ENCODE measurements around the gene GBX1. TPM values are rescaled to one million over a fixed set of nuclear protein-coding genes. Genes with fewer than 3 reads are reported as not detected.

The GBX1 gene
- total RNA-seq, 5 donors from 2014 or later (not counting 1 experiment from before 2014, with no cell fraction given) = not detected

GRCh38 chr7:151205730-151206129, 38.2 kb upstream of the GBX1 start:
- Mint-ChIP-seq H3K4me3 (peak overlapping the region in 1 of 3 donors; percentile 51), H3K27ac (peak overlapping the region; percentile 80 to 90), H3K27me3 (peaks cover 0 to 4% of the 10 kb centered on the region in 2 donors), H3K36me3 (peaks cover 4% of the 10 kb centered on the region), H3K4me1 (peaks cover 27 to 42% (median 29%) of the 10 kb centered on the region in 3 donors), H3K9me3 (no peaks in the 10 kb centered on the region)
- peaks cover 3 to 43% of the 10 kb centered on the region in 2 experiments for H3K4me1 ChIP-seq (ENCODE audit: control insufficient read depth in 1 of 2, extremely low read depth in 1 of 2, insufficient read depth in 2 of 2, low read length in 2 of 2)
- H3K36me3 ChIP-seq (ENCODE audit: control insufficient read depth in 2 of 2, extremely low read depth in 1 of 2, insufficient read depth in 1 of 2, low read length in 1 of 2) = no peaks in the 10 kb centered on the region
- no peaks in the 10 kb centered on the region for H3K9me3 ChIP-seq
- ATAC-seq (replicated peaks in 1 of 4) = no peak
- peak overlapping the region; percentile 89 for H3K27ac ChIP-seq (ENCODE audit: low read length)
- no peak overlapping the region for H3K4me3 ChIP-seq (ENCODE audit: control insufficient read depth in 1 of 2, extremely low read depth in 1 of 2, low read length in 1 of 2)
- 80% methylated on average over 1 of the region's 6 CpGs for WGBS (ENCODE audit: insufficient coverage)
- H3K27me3 ChIP-seq (replicated peaks in 1 of 2; ENCODE audit: control insufficient read depth in 2 of 2, extremely low read depth in 1 of 2, insufficient read depth in 2 of 2, low read length in 1 of 2) = peaks cover 0 to 15% of the 10 kb centered on the region in 2 experiments
- DNase-seq = no peak
- POLR2A ChIA-PET = no interaction called here
- CTCF ChIA-PET = interaction anchor here in 1 of 2 donors (0.5 to 3.5 kb wide), 2 partner anchors 38 to 61 kb away, joined by 5 to 26 read pairs; no protein-coding TSS in a partner anchor

- H3K27ac ChIP-seq (ENCODE audit: low read length) = peak overlapping the region; percentile 24
- H3K27me3 Mint-ChIP-seq = peaks cover 0 to 4% of the 10 kb centered on the region in 2 donors
- H3K27me3 ChIP-seq (replicated peaks in 1 of 2; ENCODE audit: control insufficient read depth in 2 of 2, extremely low read depth in 1 of 2, insufficient read depth in 2 of 2, low read length in 1 of 2) = peaks cover 0 to 24% of the 10 kb centered on the region in 2 experiments
- 82% methylated on average over 44 of the region's 48 CpGs for whole genome bisulfite sequencing (ENCODE audit: insufficient coverage)
- H3K36me3 Mint-ChIP-seq = no peaks in the 10 kb centered on the region
- DNase-seq = no peak
- peaks cover 3 to 42% of the 10 kb centered on the region in 2 experiments for H3K4me1 ChIP-seq (ENCODE audit: control insufficient read depth in 1 of 2, extremely low read depth in 1 of 2, insufficient read depth in 2 of 2, low read length in 2 of 2)
- no peaks in the 10 kb centered on the region for H3K36me3 ChIP-seq (ENCODE audit: control insufficient read depth in 2 of 2, extremely low read depth in 1 of 2, insufficient read depth in 1 of 2, low read length in 1 of 2)
- no peak for ATAC-seq (replicated peaks in 1 of 4)
- H3K4me3 Mint-ChIP-seq = no peak overlapping the region
- H3K4me3 ChIP-seq (ENCODE audit: control insufficient read depth in 1 of 2, extremely low read depth in 1 of 2, low read length in 1 of 2) = no peak overlapping the region
- no peak overlapping the region for H3K27ac Mint-ChIP-seq
- ChIA-PET POLR2A (no interaction called here), CTCF (interaction anchor here in 1 of 2 donors (0.6 kb wide), 1 partner anchor 40 kb away, joined by 3 read pairs; no protein-coding TSS in a partner anchor)
- no peaks in the 10 kb centered on the region for H3K9me3 Mint-ChIP-seq
- H3K9me3 ChIP-seq = no peaks in the 10 kb centered on the region
- peaks cover 26 to 39% (median 27%) of the 10 kb centered on the region in 3 donors for H3K4me1 Mint-ChIP-seq
Measured at GRCh38 chr7:151204383-151205032, 37.0 kb upstream of the GBX1 start.

GRCh38 chr7:151202836-151203235, 35.3 kb upstream of the GBX1 start:
- DNase-seq (no peak), ATAC-seq (replicated peaks in 1 of 4) (no peak)
- H3K36me3 Mint-ChIP-seq = no peaks in the 10 kb centered on the region
- 87% methylated on average over 9 of the region's 9 CpGs for WGBS (ENCODE audit: insufficient coverage)
- no peaks in the 10 kb centered on the region for H3K9me3 Mint-ChIP-seq
- H3K27me3 Mint-ChIP-seq = peaks cover 0 to 4% of the 10 kb centered on the region in 2 donors
- peaks cover 3 to 30% of the 10 kb centered on the region in 2 experiments for H3K4me1 ChIP-seq (ENCODE audit: control insufficient read depth in 1 of 2, extremely low read depth in 1 of 2, insufficient read depth in 2 of 2, low read length in 2 of 2)
- peaks cover 19 to 30% (median 21%) of the 10 kb centered on the region in 3 donors for H3K4me1 Mint-ChIP-seq
- H3K4me3 ChIP-seq (ENCODE audit: control insufficient read depth in 1 of 2, extremely low read depth in 1 of 2, low read length in 1 of 2) = no peak overlapping the region
- H3K27ac Mint-ChIP-seq = no peak overlapping the region
- H3K27ac ChIP-seq (ENCODE audit: low read length) = no peak overlapping the region
- no peak overlapping the region for H3K4me3 Mint-ChIP-seq
- POLR2A ChIA-PET = no interaction called here
- CTCF ChIA-PET = no interaction called here
- no peaks in the 10 kb centered on the region for H3K36me3 ChIP-seq (ENCODE audit: control insufficient read depth in 2 of 2, extremely low read depth in 1 of 2, insufficient read depth in 1 of 2, low read length in 1 of 2)
- H3K9me3 ChIP-seq = no peaks in the 10 kb centered on the region
- H3K27me3 ChIP-seq (replicated peaks in 1 of 2; ENCODE audit: control insufficient read depth in 2 of 2, extremely low read depth in 1 of 2, insufficient read depth in 2 of 2, low read length in 1 of 2) = peaks cover 0 to 33% of the 10 kb centered on the region in 2 experiments

- no peaks in the 10 kb centered on the region for H3K36me3 Mint-ChIP-seq
- no peaks in the 10 kb centered on the region for H3K9me3 ChIP-seq
- no peak for DNase-seq
- H3K4me1 Mint-ChIP-seq = peaks cover 8 to 19% (median 10%) of the 10 kb centered on the region in 3 donors
- no peak overlapping the region for H3K4me3 ChIP-seq (ENCODE audit: control insufficient read depth in 1 of 2, extremely low read depth in 1 of 2, low read length in 1 of 2)
- H3K36me3 ChIP-seq (ENCODE audit: control insufficient read depth in 2 of 2, extremely low read depth in 1 of 2, insufficient read depth in 1 of 2, low read length in 1 of 2) = no peaks in the 10 kb centered on the region
- ATAC-seq (replicated peaks in 1 of 4) = no peak
- peaks cover 0 to 35% of the 10 kb centered on the region in 2 experiments for H3K27me3 ChIP-seq (replicated peaks in 1 of 2; ENCODE audit: control insufficient read depth in 2 of 2, extremely low read depth in 1 of 2, insufficient read depth in 2 of 2, low read length in 1 of 2)
- ChIA-PET CTCF (no interaction called here), POLR2A (no interaction called here)
- H3K27ac Mint-ChIP-seq = no peak overlapping the region
- 100% methylated on average over 2 of the region's 4 CpGs for WGBS (ENCODE audit: insufficient coverage)
- H3K4me1 ChIP-seq (ENCODE audit: control insufficient read depth in 1 of 2, extremely low read depth in 1 of 2, insufficient read depth in 2 of 2, low read length in 2 of 2) = peaks cover 0 to 19% of the 10 kb centered on the region in 2 experiments
- no peak overlapping the region for H3K27ac ChIP-seq (ENCODE audit: low read length)
- H3K27me3 Mint-ChIP-seq = peaks cover 0 to 4% of the 10 kb centered on the region in 2 donors
- H3K4me3 Mint-ChIP-seq = no peak overlapping the region
- no peaks in the 10 kb centered on the region for H3K9me3 Mint-ChIP-seq
Measured at GRCh38 chr7:151201751-151202150, 34.3 kb upstream of the GBX1 start.

- H3K4me3 Mint-ChIP-seq = no peak overlapping the region
- no peaks in the 10 kb centered on the region for H3K36me3 Mint-ChIP-seq
- POLR2A ChIA-PET = no interaction called here
- Histone ChIP-seq H3K27me3 (replicated peaks in 1 of 2; ENCODE audit: control insufficient read depth in 2 of 2, extremely low read depth in 1 of 2, insufficient read depth in 2 of 2, low read length in 1 of 2) (peaks cover 0 to 39% of the 10 kb centered on the region in 2 experiments), H3K4me1 (ENCODE audit: control insufficient read depth in 1 of 2, extremely low read depth in 1 of 2, insufficient read depth in 2 of 2, low read length in 2 of 2) (peaks cover 0 to 15% of the 10 kb centered on the region in 2 experiments), H3K9me3 (no peaks in the 10 kb centered on the region), H3K27ac (ENCODE audit: low read length) (no peak overlapping the region), H3K4me3 (ENCODE audit: control insufficient read depth in 1 of 2, extremely low read depth in 1 of 2, low read length in 1 of 2) (no peak overlapping the region), H3K36me3 (ENCODE audit: control insufficient read depth in 2 of 2, extremely low read depth in 1 of 2, insufficient read depth in 1 of 2, low read length in 1 of 2) (no peaks in the 10 kb centered on the region)
- CTCF ChIA-PET = no interaction called here
- WGBS (ENCODE audit: insufficient coverage) = no CpG with 5 or more reads among the region's 3 CpGs
- DNase-seq (no peak), ATAC-seq (replicated peaks in 1 of 4) (no peak)
- no peak overlapping the region for H3K27ac Mint-ChIP-seq
- H3K9me3 Mint-ChIP-seq = no peaks in the 10 kb centered on the region
- H3K4me1 Mint-ChIP-seq = peaks cover 5 to 15% (median 6%) of the 10 kb centered on the region in 3 donors
- peaks cover 0 to 4% of the 10 kb centered on the region in 2 donors for H3K27me3 Mint-ChIP-seq
Measured at GRCh38 chr7:151201344-151201743, 33.9 kb upstream of the GBX1 start.

GRCh38 chr7:151198945-151199848, 31.7 kb upstream of the GBX1 start:
- ChIA-PET CTCF (interaction anchor here in 1 of 2 donors (0.6 kb wide), 1 partner anchor 412 kb away, joined by 3 read pairs; no protein-coding TSS in a partner anchor), POLR2A (no interaction called here)
- Histone ChIP-seq H3K27me3 (replicated peaks in 1 of 2; ENCODE audit: control insufficient read depth in 2 of 2, extremely low read depth in 1 of 2, insufficient read depth in 2 of 2, low read length in 1 of 2) (peaks cover 0 to 54% of the 10 kb centered on the region in 2 experiments), H3K4me1 (ENCODE audit: control insufficient read depth in 1 of 2, extremely low read depth in 1 of 2, insufficient read depth in 2 of 2, low read length in 2 of 2) (peaks cover 0 to 10% of the 10 kb centered on the region in 2 experiments), H3K9me3 (no peaks in the 10 kb centered on the region), H3K4me3 (ENCODE audit: control insufficient read depth in 1 of 2, extremely low read depth in 1 of 2, low read length in 1 of 2) (no peak overlapping the region), H3K27ac (ENCODE audit: low read length) (no peak overlapping the region), H3K36me3 (ENCODE audit: control insufficient read depth in 2 of 2, extremely low read depth in 1 of 2, insufficient read depth in 1 of 2, low read length in 1 of 2) (no peaks in the 10 kb centered on the region)
- Mint-ChIP-seq H3K4me1 (peaks cover 0 to 9% (median 2%) of the 10 kb centered on the region in 3 donors), H3K27me3 (peaks cover 6 to 9% of the 10 kb centered on the region in 2 donors), H3K4me3 (no peak overlapping the region), H3K9me3 (no peaks in the 10 kb centered on the region), H3K36me3 (no peaks in the 10 kb centered on the region), H3K27ac (no peak overlapping the region)
- ATAC-seq (replicated peaks in 1 of 4) (no peak), DNase-seq (no peak)
- WGBS (ENCODE audit: insufficient coverage) = 91% methylated on average over 22 of the region's 30 CpGs
